Daoy (cell line): ENCODE measurements around the gene PAGR1. TPM values are rescaled to one million over a fixed set of nuclear protein-coding genes. Genes with fewer than 3 reads are reported as not detected.
"Not testable (repeated sequence)": the region's sequence is repeated elsewhere in the genome, so short reads cannot be mapped to it uniquely, and the experiment has no call there.

Experiments used
- DNase-seq: peaks from one replicate; pipeline ENCODE4 v3.0.0-alpha.2; 2015; ENCODE audit warnings: low read depth
- total RNA-seq: library from RNA; depleted of rRNA; stranded (reverse); fragments of >200 nt; shearing (Covaris generic); gene quantifications from 2 replicates; pipeline ENCODE4 v1.2.3, GENCODE V29; 2014; rRNA removed

PAGR1 gene
- total RNA-seq, 1 experiment from 2014 or later = 50.0 TPM

GRCh38 chr16:29863669-29863984, 47.7 kb downstream of the PAGR1 start:
- DNase-seq = no peak

GRCh38 chr16:29864205-29864604, 48.3 kb downstream of the PAGR1 start:
- no peak for DNase-seq

- peak; percentile 18 for DNase-seq
Observed at GRCh38 chr16:29868396-29869009, 52.6 kb downstream of the PAGR1 start.

- not testable (repeated sequence) for DNase-seq
Observed at GRCh38 chr16:29869067-29869466, 53.1 kb downstream of the PAGR1 start.

Other genes starting within 250 kb of the PAGR1 start
- 0.40 and 0.89 TPM in 2 replicates for gene SPN, start 152.9 kb upstream of the PAGR1 start, total RNA-seq
- 0.11 TPM in 1 of 2 replicates, not detected in the other for gene QPRT, start 137.0 kb upstream of the PAGR1 start, total RNA-seq
- 0.11 TPM in 1 of 2 replicates, not detected in the other for gene C16orf54, start 70.2 kb upstream of the PAGR1 start, total RNA-seq
- gene ZG16, start 37.9 kb upstream of the PAGR1 start, total RNA-seq = not detected in 2 replicates
- 104 and 111 TPM in 2 replicates for gene KIF22, start 25.4 kb upstream of the PAGR1 start, total RNA-seq
- gene MAZ, start 9.6 kb upstream of the PAGR1 start, total RNA-seq = 120 and 132 TPM in 2 replicates
- 0.29 TPM in 1 of 2 replicates, not detected in the other for gene PRRT2, start 4.0 kb upstream of the PAGR1 start, total RNA-seq
- 60.5 and 71.4 TPM in 2 replicates for gene MVP, start 4.3 kb downstream of the PAGR1 start, total RNA-seq
- gene CDIPT, start 47.1 kb downstream of the PAGR1 start, total RNA-seq = 33.5 and 46.1 TPM in 2 replicates
- 2.6 and 27.0 TPM in 2 replicates for gene SEZ6L2, start 83.4 kb downstream of the PAGR1 start, total RNA-seq
- gene ASPHD1, start 84.3 kb downstream of the PAGR1 start, total RNA-seq = 0.89 and 2.2 TPM in 2 replicates
- gene KCTD13, start 110.1 kb downstream of the PAGR1 start, total RNA-seq = 9.0 and 24.2 TPM in 2 replicates
- gene TMEM219, start 145.9 kb downstream of the PAGR1 start, total RNA-seq = 39.8 and 41.9 TPM in 2 replicates
- 25.2 and 26.5 TPM in 2 replicates for gene TAOK2, start 157.7 kb downstream of the PAGR1 start, total RNA-seq
- gene HIRIP3, start 179.5 kb downstream of the PAGR1 start, total RNA-seq = 8.8 and 14.0 TPM in 2 replicates
- gene INO80E, start 180.1 kb downstream of the PAGR1 start, total RNA-seq = 70.8 and 136 TPM in 2 replicates
- gene DOC2A, start 194.9 kb downstream of the PAGR1 start, total RNA-seq = 0.18 TPM in 1 of 2 replicates, not detected in the other
- not detected in 2 replicates for gene C16orf92, start 207.0 kb downstream of the PAGR1 start, total RNA-seq
- gene TLCD3B, start 215.1 kb downstream of the PAGR1 start, total RNA-seq = not detected in 2 replicates
- 781 and 887 TPM in 2 replicates for gene ALDOA, start 249.6 kb downstream of the PAGR1 start, total RNA-seq